TTC549 (cell line): ENCODE results near the gene SGIP1.

Experiments
- FAIRE-seq: peaks from 2 replicates; lab custom pipeline; 2012; peaks lifted over from hg19 to GRCh38; lab: Jason Lieb, UNC

SGIP1 gene

DNA sequence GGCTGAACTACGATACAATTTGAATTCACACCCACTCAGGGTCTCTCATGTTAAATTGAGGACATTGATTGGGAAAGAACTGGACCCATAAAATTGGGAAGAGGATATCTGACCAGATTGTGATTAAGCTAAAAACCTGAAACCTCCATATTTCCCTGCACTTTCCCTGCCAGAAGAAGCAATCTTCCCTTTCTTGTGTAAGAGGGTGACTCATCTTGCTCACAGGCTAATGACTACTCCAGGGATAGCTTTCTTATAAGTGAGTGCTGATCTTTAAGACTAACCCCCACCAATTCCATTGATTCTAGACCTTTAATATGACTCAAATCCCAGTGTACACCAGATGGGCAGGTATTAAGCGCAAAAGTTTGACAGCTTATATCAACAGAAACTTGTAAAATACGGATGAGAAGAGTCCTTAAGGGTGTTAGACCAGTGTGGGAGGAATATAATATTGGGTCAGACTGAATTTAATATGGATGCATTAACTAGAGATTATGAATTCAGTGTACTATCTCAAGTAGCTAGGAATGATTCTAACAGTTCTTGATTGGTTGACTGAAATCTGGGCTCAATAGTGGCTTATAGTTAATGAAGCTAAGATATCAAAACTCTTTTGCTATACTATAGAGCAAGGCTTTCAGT lies 12.1 kb upstream of the SGIP1 start:
- no peak for FAIRE-seq

GRCh38 chr1:66523562-66523961 lies 10.4 kb upstream of the SGIP1 start:
- no peak for FAIRE-seq

DNA sequence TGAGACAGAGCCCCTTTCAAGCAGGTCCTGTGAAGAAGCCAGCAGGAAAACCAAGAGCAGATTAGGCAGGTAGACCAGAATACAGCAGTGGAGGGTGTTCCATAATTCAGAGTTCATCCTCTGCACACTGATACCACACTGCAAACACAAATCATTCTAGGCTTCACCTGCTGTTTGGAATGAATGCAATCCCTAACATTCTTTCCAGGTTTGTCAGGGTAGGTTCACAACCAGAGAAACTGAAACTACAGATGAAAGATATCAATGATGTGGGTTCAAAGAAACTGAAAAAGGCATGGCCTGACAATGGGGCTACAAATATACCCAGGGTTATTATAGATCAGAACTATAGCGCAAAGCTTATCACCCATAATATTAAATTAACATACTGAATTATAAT lies 8.9 kb upstream of the SGIP1 start:
- FAIRE-seq, result no peak

- FAIRE-seq, result no peak
These were observed 7.9 kb upstream of the SGIP1 start for GRCh38 chr1:66526036-66526435.

GRCh38 chr1:66526991-66527390 lies 7.0 kb upstream of the SGIP1 start:
- FAIRE-seq, result no peak

- no peak for FAIRE-seq
These were observed 6.3 kb upstream of the SGIP1 start for GRCh38 chr1:66527686-66528085.

- FAIRE-seq, result no peak
These were observed 5.4 kb upstream of the SGIP1 start for GRCh38 chr1:66528580-66528979.

- no peak for FAIRE-seq
These were observed 1.7 kb upstream of the SGIP1 start for GRCh38 chr1:66532214-66532613.

DNA sequence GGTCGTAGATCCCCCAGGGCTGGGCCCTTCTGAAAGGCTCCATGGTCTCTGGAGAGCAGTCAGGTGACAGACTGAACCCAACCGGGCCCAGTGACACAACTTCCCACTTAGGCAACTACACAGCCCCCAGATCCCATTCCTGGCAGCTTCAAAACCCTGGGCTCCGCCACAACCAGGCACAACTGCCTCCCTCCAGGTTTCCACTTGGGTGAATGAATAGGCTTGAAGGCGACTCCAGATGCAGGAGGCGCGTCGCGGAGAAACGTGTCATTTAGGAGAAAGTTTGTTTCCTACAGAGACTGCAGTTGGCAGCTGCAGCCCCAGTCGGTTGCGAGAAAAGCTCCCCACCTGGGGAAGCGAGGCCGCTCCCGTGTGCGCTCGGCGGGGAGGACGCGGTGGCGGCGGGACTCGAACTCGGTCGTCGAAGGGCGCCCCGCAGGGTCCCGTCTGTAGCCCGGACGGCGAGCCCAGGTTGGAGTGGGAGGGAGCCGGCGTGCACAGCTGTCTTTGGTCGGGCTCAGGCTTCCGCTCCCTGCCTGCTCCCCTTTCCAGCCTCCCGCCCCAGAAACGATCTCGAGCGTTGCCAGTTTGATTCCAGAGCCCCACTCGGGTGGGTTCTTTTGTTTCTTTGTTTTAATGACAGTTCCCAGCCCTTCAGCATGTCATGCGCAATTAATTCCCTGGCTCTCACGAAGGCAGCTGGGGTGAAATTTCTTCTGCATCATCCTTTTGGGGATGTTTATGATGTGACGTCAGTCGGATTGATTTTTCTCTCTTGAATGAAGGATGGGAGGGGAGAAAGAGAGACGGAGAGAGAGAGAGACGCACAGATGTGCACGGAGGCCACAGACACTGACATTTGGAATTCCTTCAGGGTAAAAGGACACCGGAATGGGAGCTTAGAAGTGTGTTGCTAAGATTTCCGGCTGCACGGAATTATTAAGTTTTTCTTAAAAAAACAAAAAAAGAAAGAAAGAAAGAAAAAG lies 862 bp upstream of the SGIP1 start:
- no peak for FAIRE-seq

DNA sequence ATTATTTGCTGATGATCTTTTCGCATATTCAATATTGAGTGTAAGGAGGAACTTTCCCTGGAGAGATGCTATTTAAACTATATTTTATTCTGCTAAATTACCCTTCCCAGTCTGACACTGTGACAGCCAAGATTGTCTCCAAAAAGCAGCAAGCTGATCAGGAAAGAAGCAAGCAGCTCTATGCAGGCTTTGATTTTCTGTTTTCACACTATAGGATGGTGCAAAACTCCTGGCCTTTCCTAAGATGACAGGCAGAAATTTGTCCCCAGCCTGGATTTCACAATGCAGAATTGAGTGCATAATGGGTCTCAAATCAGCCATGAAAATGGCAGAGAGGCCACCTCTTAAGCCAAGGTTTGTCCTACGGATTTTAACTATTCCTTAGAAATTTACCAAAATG lies 1.1 kb downstream of the SGIP1 start:
- FAIRE-seq, result no peak

DNA sequence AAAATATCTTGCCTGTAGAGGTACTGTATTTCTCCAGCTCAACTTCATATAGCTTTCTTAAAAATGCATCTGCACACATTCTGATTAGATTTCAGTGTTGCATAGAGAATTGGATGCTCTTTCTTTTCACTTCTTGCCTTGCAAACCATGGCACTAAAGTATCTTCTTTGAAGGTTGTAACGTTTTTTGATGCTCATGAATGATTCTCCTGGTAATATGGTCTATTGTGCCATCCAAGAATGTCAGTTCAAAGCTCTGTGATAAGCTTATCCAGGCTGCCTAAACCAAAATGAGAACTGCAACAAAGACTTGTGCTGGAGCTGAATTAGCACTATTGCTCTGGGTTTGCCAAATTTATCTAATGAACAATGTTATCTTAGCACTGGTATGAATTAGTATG lies 1.9 kb downstream of the SGIP1 start:
- no peak for FAIRE-seq

DNA sequence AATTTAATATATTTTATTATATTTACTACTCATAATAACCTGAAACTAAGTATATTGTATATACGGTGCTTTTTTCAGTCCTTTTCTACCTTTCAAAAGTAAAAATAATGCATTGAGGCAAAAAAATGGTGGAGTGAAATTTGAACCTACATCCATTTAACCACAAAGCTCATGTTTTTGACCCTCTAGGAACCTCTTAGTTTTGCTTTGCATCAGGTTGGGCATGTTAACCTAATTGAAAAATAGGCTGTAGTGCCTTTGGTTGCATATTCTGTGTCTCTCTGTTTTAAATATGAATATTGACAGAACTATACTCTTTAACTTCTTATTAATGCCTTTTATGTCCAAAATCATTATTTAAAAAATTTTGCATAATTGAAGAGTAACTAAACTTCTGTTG lies 3.8 kb downstream of the SGIP1 start:
- FAIRE-seq, result no peak

DNA sequence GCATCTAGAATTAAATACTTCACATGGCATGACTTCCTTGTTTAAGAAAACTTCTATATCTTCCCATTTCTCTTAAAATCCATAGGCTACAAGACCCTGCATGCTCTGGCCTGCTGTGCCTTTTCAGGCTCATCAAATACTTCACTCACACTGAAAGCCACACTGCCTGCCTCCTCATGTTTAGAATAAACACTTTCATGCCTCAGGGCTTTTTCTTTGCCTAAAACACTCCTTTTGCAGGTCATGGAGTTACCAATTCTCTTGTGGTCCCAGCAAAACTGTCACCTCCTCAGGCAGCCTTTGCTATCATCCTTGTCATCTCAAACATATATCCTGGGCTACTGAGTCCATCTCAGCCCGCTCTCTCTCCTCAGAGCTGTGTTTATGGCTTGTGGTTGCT lies 5.5 kb downstream of the SGIP1 start:
- no peak for FAIRE-seq

DNA sequence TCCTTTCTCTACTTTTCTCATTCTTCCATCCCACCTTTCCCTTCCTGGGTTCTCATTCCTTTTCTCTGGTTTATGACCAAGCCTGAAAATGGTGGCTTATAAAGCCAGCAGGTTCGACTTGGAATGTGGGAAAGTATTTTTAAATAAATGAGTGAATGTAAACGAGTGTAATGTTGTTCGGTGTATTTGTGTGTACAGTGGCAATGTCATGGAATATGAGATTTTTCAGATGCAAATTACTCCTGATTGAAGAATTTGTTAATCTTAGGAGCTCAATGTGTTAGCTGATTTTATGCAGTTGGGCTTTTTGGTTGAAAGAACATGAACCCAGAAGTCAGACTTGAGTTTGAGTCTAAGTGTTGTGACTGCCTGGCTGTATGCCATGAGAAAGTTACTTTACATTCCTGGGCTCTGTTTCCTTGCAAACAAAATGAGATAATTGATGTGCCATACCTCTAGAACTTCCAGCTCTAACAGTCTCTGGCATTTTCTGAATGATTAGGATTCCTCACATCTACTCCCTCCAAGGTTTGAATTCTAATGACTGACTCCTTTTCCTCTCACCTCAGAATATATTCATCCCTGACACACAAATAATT lies 6.6 kb downstream of the SGIP1 start:
- no peak for FAIRE-seq

- FAIRE-seq, result no peak
These were observed 8.4 kb downstream of the SGIP1 start for GRCh38 chr1:66542314-66542713.

GRCh38 chr1:66542811-66543767 lies 9.1 kb downstream of the SGIP1 start:
- no peak for FAIRE-seq

- FAIRE-seq, result no peak
These were observed 12.3 kb downstream of the SGIP1 start for GRCh38 chr1:66546047-66546810.

DNA sequence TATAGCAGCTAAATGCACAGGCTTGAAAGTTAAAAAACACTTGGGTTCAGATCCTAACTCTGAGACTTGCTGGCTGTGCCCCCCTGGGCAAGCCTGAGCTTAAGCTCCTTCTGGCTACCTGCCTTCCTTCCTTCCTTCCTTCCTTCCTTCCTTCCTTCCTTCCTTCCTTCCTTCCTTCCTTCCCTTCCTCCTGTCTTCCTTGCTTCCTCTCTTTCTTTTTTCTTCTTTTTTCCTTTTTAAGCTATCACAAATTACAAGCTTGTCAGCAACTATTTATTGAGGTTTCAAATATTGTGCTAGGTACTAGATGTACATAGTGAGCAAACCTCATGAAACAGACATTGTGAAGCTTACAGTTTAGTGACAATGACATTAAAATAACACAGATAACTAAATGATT lies 15.1 kb downstream of the SGIP1 start:
- FAIRE-seq, result no peak

- FAIRE-seq, result no peak
These were observed 16.3 kb downstream of the SGIP1 start for GRCh38 chr1:66550243-66550642.

- FAIRE-seq, result no peak
These were observed 18.3 kb downstream of the SGIP1 start for GRCh38 chr1:66552287-66552686.

GRCh38 chr1:66552829-66553228 lies 18.9 kb downstream of the SGIP1 start:
- no peak for FAIRE-seq
